Esophagus muscularis mucosa (tissue), 4 donors: ENCODE data around the gene ALG6. TPM values are rescaled to one million over a fixed set of nuclear protein-coding genes. Genes with fewer than 3 reads are reported as not detected.
"Not testable (repeated sequence)": the region's sequence is repeated elsewhere in the genome, so short reads cannot be mapped to it uniquely, and the experiment has no call there.

Experiments used
- DNase-seq: peaks from one replicate; pipeline ENCODE4 v3.0.0-alpha.2; 2017; ENCODE audit errors: extremely low spot score
- H3K27ac ChIP-seq, 4 donors: fragments of 200-600 bp; sonication (generic); replicated peaks in 1 of 4; 1 replicate in 3 of 4; 2 replicates in 1 of 4; pipeline ENCODE4 v1.5.1; 2016 to 2019; ENCODE audit warnings: mild to moderate bottlenecking in 1 of 4
- H3K27me3 ChIP-seq, 4 donors: fragments of 200-600 bp; sonication (generic); one replicate each; pipeline versions ENCODE4 v1.5.1 to v1.6.0; 2016 to 2019
- H3K36me3 ChIP-seq, 4 donors: fragments of 200-600 bp; sonication (generic); one replicate each; pipeline ENCODE4 v1.5.1; 2016 to 2019
- H3K4me1 ChIP-seq, 4 donors: fragments of 200-600 bp; sonication (generic); one replicate each; pipeline ENCODE4 v1.5.1; 2016 to 2019
- H3K4me3 ChIP-seq, 4 donors: fragments of 200-600 bp; sonication (generic); 1 replicate in 2 of 4; 2 replicates in 2 of 4; pipeline ENCODE4 v1.5.1; 2016 to 2019; ENCODE audit warnings: mild to moderate bottlenecking in 4 of 4, moderate library complexity in 1 of 4
- H3K9me3 ChIP-seq, 4 donors: fragments of 200-600 bp; sonication (generic); 1 replicate in 3 of 4; 2 replicates in 1 of 4; pipeline ENCODE4 v1.5.1; 2016 to 2019
- EP300 ChIP-seq: sonication (generic); formaldehyde crosslinking; IDR thresholded peaks from one replicate; pipeline ENCODE4 v1.6.1; 2017; ENCODE audit warnings: antibody characterized with exemption
- POLR2A ChIP-seq: fragments of 450-650 bp; IDR thresholded peaks from one replicate; pipeline ENCODE4 v1.6.1; 2017; ENCODE audit warnings: antibody characterized with exemption, moderate library complexity, mild to moderate bottlenecking, low read depth
- POLR2AphosphoS5 ChIP-seq, 2 donors: sonication (generic); formaldehyde crosslinking; IDR thresholded peaks; one replicate each; pipeline ENCODE4 v1.6.1; 2017; ENCODE audit warnings: antibody characterized with exemption in 2 of 2
- WGBS: methylation state at CpG from one replicate; pipeline ENCODE4 v1.1.5; 2018; 5-methylcytosine and 5-hydroxymethylcytosine counted together
- intact Hi-C: fragments of 100-400 bp; cut with DNase I; formaldehyde crosslinking; loops from one replicate; pipeline ENCODE4 v1.15.1; 2023
- total RNA-seq, 4 donors: library from RNA; depleted of rRNA; stranded (reverse); fragments of >200 nt; gene quantifications; one replicate each; pipeline versions ENCODE4 v1.1.0 to v1.2.1, GENCODE V29; 2016
- TF ChIP-seq, protein P1 (sequence below), 3 experiments: fragments of 200-600 bp in 2 of 3; fragments of 450-650 bp in 1 of 3; sonication (generic) in 2 of 3; IDR thresholded peaks; one replicate each; pipeline ENCODE4 v1.5.1; 2017 to 2019; ENCODE audit warnings: antibody characterized with exemption in 3 of 3, mild to moderate bottlenecking in 2 of 3, moderate library complexity in 1 of 3

Gene ALG6
- total RNA-seq, 4 donors from 2014 or later, result 3.6 to 10.7 (median 4.9) TPM

DNA sequence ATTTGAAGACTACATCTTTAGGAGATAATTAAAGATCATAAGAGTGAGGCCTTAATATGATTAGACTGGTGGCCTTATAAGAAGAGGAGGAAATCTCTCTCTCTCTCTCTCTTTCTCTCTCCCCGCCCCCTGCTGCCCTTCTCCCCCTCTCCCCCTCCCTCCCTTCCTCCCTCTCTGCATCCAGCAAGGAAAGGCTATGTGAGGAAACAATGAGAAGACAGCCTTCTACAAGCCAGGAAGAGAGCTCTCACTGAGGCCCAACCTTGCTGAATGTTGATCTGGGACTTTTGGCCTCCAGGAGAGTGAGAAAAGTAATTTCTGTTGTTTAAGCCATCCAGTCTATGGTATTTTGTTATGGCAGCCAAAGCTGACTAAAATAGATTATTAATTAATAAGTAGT, 23.5 kb upstream of the ALG6 start:
- no peak for TF ChIP-seq POLR2AphosphoS5 (IDR thresholded peaks at IDR 0.05)
- no peak for TF ChIP-seq POLR2A
- no peak for TF ChIP-seq EP300
- TF ChIP-seq, protein P1, sequence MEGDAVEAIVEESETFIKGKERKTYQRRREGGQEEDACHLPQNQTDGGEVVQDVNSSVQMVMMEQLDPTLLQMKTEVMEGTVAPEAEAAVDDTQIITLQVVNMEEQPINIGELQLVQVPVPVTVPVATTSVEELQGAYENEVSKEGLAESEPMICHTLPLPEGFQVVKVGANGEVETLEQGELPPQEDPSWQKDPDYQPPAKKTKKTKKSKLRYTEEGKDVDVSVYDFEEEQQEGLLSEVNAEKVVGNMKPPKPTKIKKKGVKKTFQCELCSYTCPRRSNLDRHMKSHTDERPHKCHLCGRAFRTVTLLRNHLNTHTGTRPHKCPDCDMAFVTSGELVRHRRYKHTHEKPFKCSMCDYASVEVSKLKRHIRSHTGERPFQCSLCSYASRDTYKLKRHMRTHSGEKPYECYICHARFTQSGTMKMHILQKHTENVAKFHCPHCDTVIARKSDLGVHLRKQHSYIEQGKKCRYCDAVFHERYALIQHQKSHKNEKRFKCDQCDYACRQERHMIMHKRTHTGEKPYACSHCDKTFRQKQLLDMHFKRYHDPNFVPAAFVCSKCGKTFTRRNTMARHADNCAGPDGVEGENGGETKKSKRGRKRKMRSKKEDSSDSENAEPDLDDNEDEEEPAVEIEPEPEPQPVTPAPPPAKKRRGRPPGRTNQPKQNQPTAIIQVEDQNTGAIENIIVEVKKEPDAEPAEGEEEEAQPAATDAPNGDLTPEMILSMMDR (IDR thresholded peaks at IDR 0.05), result no peak
- 41% methylated on average over 1 of the region's 1 CpG for WGBS

DNA sequence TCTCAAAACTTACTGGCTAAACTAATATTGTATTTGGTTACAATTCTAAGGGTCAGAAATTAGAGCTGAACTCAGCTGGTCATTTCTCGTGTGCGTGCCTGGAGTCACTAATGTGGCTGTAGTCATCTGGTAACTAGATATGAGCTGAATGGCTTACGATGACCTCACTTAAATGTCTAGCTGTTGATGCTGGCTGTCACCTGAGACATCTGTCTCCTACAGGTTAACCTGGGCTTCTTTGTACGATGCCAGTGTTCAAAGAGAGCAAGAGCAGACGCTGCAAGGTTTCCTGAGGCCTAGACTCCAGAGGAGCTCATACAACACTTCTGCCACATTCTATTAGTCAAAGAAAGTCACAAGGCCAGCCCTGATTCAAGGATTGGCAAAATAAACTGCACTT, 17.1 kb upstream of the ALG6 start:
- no peak overlapping the region for H3K4me3 ChIP-seq
- intact Hi-C loops, result no loop called here
- H3K27me3 ChIP-seq, result peaks cover 0 to 13% (median 0%) of the 10 kb centered on the region in 4 donors
- H3K27ac ChIP-seq, result no peak overlapping the region
- TF ChIP-seq, protein P1 (IDR thresholded peaks at IDR 0.05), result no peak
- no peak for TF ChIP-seq EP300
- no peak for TF ChIP-seq POLR2A
- no peak for TF ChIP-seq POLR2AphosphoS5 (IDR thresholded peaks at IDR 0.05)
- WGBS, result 92% methylated on average over 5 of the region's 5 CpGs
- no peaks in the 10 kb centered on the region for H3K4me1 ChIP-seq
- no peaks in the 10 kb centered on the region for H3K9me3 ChIP-seq
- DNase-seq, result no peak
- no peaks in the 10 kb centered on the region for H3K36me3 ChIP-seq

More for the DNA sequence above, 23.5 kb upstream of the ALG6 start:
- Histone ChIP-seq H3K4me3 (no peak overlapping the region), H3K27ac (no peak overlapping the region), H3K36me3 (no peaks in the 10 kb centered on the region), H3K4me1 (no peaks in the 10 kb centered on the region), H3K27me3 (no peaks in the 10 kb centered on the region), H3K9me3 (no peaks in the 10 kb centered on the region)
- DNase-seq, result peak; percentile 68
- intact Hi-C loops, result no loop called here

DNA sequence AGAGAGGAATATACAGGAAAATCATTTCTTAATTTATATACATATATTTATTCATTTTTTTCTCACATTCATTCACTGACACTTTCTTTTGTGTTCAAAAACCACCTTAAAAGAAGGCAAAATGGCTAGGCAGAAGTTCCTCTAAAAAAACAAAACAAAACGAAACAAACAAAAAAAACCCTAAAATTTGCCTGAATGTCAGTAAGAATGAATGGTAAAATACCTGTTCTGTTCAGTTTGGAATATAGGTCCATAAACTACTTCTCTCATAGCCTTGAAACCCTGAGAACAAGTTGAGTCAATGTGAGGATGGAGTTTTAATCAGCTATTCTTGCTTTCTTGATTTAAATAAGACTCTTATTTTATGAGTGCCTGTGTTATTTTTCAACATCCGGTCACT, 14.7 kb upstream of the ALG6 start:
- Histone ChIP-seq H3K4me1 (no peaks in the 10 kb centered on the region), H3K27me3 (peaks cover 0 to 13% (median 0%) of the 10 kb centered on the region in 4 donors), H3K27ac (no peak overlapping the region), H3K36me3 (no peaks in the 10 kb centered on the region), H3K4me3 (no peak overlapping the region), H3K9me3 (no peaks in the 10 kb centered on the region)
- intact Hi-C loops, result no loop called here
- TF ChIP-seq POLR2AphosphoS5 (IDR thresholded peaks at IDR 0.05) (no peak), POLR2A (no peak), EP300 (no peak)
- TF ChIP-seq, protein P1 (IDR thresholded peaks at IDR 0.05), result no peak
- DNase-seq, result no peak
- 57% methylated on average over 2 of the region's 2 CpGs for WGBS

DNA sequence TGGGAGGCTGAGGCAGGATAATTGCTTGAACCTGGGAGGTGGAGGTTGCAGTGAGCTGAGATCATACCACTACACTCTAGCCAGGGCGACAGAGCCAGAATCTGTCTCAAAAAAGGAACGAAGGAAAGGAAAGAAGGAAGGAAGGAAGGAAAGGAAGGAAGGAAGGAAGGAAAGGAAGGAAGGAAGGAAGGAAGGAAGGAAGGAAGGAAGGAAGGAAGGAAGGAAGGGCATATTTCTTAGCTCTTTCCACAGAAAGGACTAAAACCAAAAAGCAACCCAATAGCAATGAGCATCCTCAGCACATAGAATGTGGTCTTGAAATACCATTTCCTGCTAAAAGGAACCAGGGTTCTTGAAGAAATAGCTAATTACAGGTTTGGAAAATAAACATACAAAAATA, 11.2 kb upstream of the ALG6 start:
- H3K9me3 ChIP-seq, DNase-seq, H3K4me1 ChIP-seq, H3K4me3 ChIP-seq, H3K27ac ChIP-seq, intact Hi-C loops, H3K36me3 ChIP-seq: not testable (repeated sequence)
- H3K27me3 ChIP-seq, result peaks cover 0 to 16% (median 0%) of the 10 kb centered on the region in 4 donors
- 84% methylated on average over 2 of the region's 2 CpGs for WGBS

DNA sequence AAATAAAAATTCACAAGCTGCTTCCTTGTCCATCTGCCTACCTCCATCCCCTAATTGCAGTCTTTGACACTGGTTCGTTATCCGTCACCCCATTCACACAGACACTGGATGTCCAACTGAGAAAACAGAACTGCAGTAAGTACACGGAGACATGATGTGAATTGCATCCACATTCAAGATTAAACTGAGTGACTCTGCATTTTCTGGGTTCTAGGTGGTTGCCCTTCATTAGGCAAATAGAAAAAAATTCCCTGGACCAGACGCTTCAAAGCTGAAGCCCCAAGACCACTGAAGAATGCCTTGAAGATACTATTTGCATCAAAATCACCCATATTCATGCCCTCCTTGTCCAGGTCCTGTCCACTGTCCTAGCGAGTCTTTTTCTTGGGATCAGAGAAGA, 7.9 kb upstream of the ALG6 start:
- H3K27ac ChIP-seq, result no peak overlapping the region
- peaks cover 0 to 10% (median 0%) of the 10 kb centered on the region in 4 donors for H3K27me3 ChIP-seq
- 92% methylated on average over 5 of the region's 5 CpGs for WGBS
- no peak for TF ChIP-seq POLR2A
- no peak for TF ChIP-seq POLR2AphosphoS5 (IDR thresholded peaks at IDR 0.05)
- TF ChIP-seq, protein P1 (IDR thresholded peaks at IDR 0.05), result no peak
- TF ChIP-seq EP300, result no peak
- H3K4me3 ChIP-seq, result no peak overlapping the region
- intact Hi-C loops, result no loop called here
- H3K36me3 ChIP-seq, result no peaks in the 10 kb centered on the region
- no peak for DNase-seq
- H3K4me1 ChIP-seq, result no peaks in the 10 kb centered on the region
- H3K9me3 ChIP-seq, result no peaks in the 10 kb centered on the region
